Measurements from ENCODE around the gene DCLRE1A. TPM values are rescaled to one million over a fixed set of nuclear protein-coding genes. Genes with fewer than 3 reads are reported as not detected.
"Not testable (repeated sequence)": the region's sequence is repeated elsewhere in the genome, so short reads cannot be mapped to it uniquely, and the experiment has no call there.

DCLRE1A gene
- polyA plus RNA-seq, 1 donor from 2014 or later: 11.6 TPM

DNA sequence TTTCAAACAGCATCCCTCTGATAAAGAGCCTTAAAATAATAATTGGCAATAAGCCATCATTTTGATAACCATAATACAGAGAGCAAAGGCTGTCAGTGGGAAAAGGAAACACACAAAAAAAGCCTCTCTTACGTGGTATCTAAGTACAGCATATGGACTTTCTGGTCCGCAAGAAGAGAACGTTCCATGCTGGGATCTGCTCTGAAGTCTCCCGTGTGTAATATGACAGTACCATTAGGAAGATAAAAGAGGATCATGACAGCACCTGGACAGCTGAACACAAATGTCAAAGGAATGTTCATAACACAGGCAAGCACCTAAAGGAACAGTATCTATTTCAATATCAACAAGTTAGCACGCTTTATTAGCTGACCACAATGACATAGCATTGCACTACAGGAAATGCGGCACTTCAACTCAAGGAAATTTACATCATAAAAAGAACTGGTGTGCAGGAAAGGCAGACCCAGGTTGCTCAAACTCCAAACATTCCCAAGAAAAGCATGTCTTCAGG is 9.9 kb downstream of the DCLRE1A start:
- Histone ChIP-seq H3K9ac (ENCODE audit: low read length) (no peak overlapping the region), H3K4me2 (ENCODE audit: low read length) (no peak overlapping the region), H3K9me2 (ENCODE audit: insufficient read depth, low read length) (no peaks in the 10 kb centered on the region), H3K36me3 (ENCODE audit: insufficient read depth, low read length) (no peaks in the 10 kb centered on the region), H2AFZ (ENCODE audit: low read depth, low read length) (no peak overlapping the region), H4K20me1 (ENCODE audit: insufficient read depth) (no peaks in the 10 kb centered on the region), H3K9me3 (ENCODE audit: low read length) (no peaks in the 10 kb centered on the region), H3K27ac (ENCODE audit: low read length) (no peak overlapping the region), H3K4me3 (ENCODE audit: low read length) (no peak overlapping the region), H3K79me2 (replicated peaks; ENCODE audit: insufficient read depth, low read length) (no peaks in the 10 kb centered on the region), H3K27me3 (ENCODE audit: insufficient read depth, low read depth, low read length) (no peaks in the 10 kb centered on the region), H3F3A (ENCODE audit: insufficient read depth, low read length, poor library complexity, severe bottlenecking) (no peaks in the 10 kb centered on the region)
- TF ChIP-seq TAF1 (IDR thresholded peaks at IDR 0.05; ENCODE audit: low read depth): no peak
- TF ChIP-seq EZH2 (IDR thresholded peaks at IDR 0.05; ENCODE audit: borderline replicate concordance, insufficient read depth, low read length, poor library complexity, severe bottlenecking): no peak
- no peak for TF ChIP-seq EP300 (conservative IDR thresholded peaks at IDR 0.05; ENCODE audit: poor library complexity, severe bottlenecking)
- no peak for TF ChIP-seq POLR2AphosphoS5 (IDR thresholded peaks at IDR 0.05)
- TF ChIP-seq SMC3 (conservative IDR thresholded peaks at IDR 0.05; ENCODE audit: poor library complexity): no peak
- no peak for TF ChIP-seq MXI1 (conservative IDR thresholded peaks at IDR 0.05; ENCODE audit: poor library complexity, severe bottlenecking)
- TF ChIP-seq, protein P1, sequence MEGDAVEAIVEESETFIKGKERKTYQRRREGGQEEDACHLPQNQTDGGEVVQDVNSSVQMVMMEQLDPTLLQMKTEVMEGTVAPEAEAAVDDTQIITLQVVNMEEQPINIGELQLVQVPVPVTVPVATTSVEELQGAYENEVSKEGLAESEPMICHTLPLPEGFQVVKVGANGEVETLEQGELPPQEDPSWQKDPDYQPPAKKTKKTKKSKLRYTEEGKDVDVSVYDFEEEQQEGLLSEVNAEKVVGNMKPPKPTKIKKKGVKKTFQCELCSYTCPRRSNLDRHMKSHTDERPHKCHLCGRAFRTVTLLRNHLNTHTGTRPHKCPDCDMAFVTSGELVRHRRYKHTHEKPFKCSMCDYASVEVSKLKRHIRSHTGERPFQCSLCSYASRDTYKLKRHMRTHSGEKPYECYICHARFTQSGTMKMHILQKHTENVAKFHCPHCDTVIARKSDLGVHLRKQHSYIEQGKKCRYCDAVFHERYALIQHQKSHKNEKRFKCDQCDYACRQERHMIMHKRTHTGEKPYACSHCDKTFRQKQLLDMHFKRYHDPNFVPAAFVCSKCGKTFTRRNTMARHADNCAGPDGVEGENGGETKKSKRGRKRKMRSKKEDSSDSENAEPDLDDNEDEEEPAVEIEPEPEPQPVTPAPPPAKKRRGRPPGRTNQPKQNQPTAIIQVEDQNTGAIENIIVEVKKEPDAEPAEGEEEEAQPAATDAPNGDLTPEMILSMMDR (IDR thresholded peaks at IDR 0.05; ENCODE audit: poor library complexity, severe bottlenecking): no peak
- no peak for TF ChIP-seq REST (IDR thresholded peaks at IDR 0.05; ENCODE audit: borderline replicate concordance)
- no peak for TF ChIP-seq RAD21 (conservative IDR thresholded peaks at IDR 0.05)

DNA sequence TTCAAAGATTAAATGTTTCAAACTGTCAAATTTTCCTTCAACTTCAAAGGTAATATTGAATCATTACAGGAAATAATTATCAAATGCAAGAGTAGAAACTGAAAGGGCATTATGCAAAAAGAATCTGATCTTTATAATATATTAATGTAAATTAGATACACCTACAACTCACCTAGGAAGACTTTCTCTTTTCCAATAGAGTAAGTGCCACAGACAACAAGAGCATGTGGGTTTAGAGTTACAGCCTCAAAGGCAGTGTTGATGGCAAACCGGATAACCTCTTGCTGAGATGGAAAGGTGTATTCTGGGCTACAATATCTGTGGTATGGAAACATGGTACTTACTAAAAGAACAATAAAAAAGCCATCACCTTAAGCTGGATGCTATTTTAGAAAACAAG is 11.7 kb downstream of the DCLRE1A start:
- H3K4me2 ChIP-seq (ENCODE audit: low read length): no peak overlapping the region
- no peaks in the 10 kb centered on the region for H3K27me3 ChIP-seq (ENCODE audit: insufficient read depth, low read depth, low read length)
- TF ChIP-seq TAF1 (IDR thresholded peaks at IDR 0.05; ENCODE audit: low read depth) (no peak), MXI1 (conservative IDR thresholded peaks at IDR 0.05; ENCODE audit: poor library complexity, severe bottlenecking) (no peak), SMC3 (conservative IDR thresholded peaks at IDR 0.05; ENCODE audit: poor library complexity) (no peak), REST (IDR thresholded peaks at IDR 0.05; ENCODE audit: borderline replicate concordance) (no peak), EZH2 (IDR thresholded peaks at IDR 0.05; ENCODE audit: borderline replicate concordance, insufficient read depth, low read length, poor library complexity, severe bottlenecking) (no peak), POLR2AphosphoS5 (IDR thresholded peaks at IDR 0.05) (no peak), EP300 (conservative IDR thresholded peaks at IDR 0.05; ENCODE audit: poor library complexity, severe bottlenecking) (no peak), RAD21 (conservative IDR thresholded peaks at IDR 0.05) (no peak)
- TF ChIP-seq, protein P1 (IDR thresholded peaks at IDR 0.05; ENCODE audit: poor library complexity, severe bottlenecking): no peak
- no peaks in the 10 kb centered on the region for H3K9me2 ChIP-seq (ENCODE audit: insufficient read depth, low read length)
- no peaks in the 10 kb centered on the region for H3F3A ChIP-seq (ENCODE audit: insufficient read depth, low read length, poor library complexity, severe bottlenecking)
- H3K36me3 ChIP-seq (ENCODE audit: insufficient read depth, low read length): no peaks in the 10 kb centered on the region
- H3K4me3 ChIP-seq (ENCODE audit: low read length): no peak overlapping the region
- no peak overlapping the region for H3K27ac ChIP-seq (ENCODE audit: low read length)
- H4K20me1 ChIP-seq (ENCODE audit: insufficient read depth): no peaks in the 10 kb centered on the region
- no peak overlapping the region for H3K9ac ChIP-seq (ENCODE audit: low read length)
- H3K9me3 ChIP-seq (ENCODE audit: low read length): no peaks in the 10 kb centered on the region
- no peak overlapping the region for H2AFZ ChIP-seq (ENCODE audit: low read depth, low read length)
- no peaks in the 10 kb centered on the region for H3K79me2 ChIP-seq (replicated peaks; ENCODE audit: insufficient read depth, low read length)

- H3K9me3 ChIP-seq (ENCODE audit: low read length); H2AFZ ChIP-seq (ENCODE audit: low read depth, low read length); H3F3A ChIP-seq (ENCODE audit: insufficient read depth, low read length, poor library complexity, severe bottlenecking); H3K4me3 ChIP-seq (ENCODE audit: low read length); H4K20me1 ChIP-seq (ENCODE audit: insufficient read depth); H3K36me3 ChIP-seq (ENCODE audit: insufficient read depth, low read length); H3K9me2 ChIP-seq (ENCODE audit: insufficient read depth, low read length); H3K79me2 ChIP-seq (replicated peaks; ENCODE audit: insufficient read depth, low read length); H3K4me2 ChIP-seq (ENCODE audit: low read length); H3K27ac ChIP-seq (ENCODE audit: low read length); H3K27me3 ChIP-seq (ENCODE audit: insufficient read depth, low read depth, low read length); H3K9ac ChIP-seq (ENCODE audit: low read length): not testable (repeated sequence)
Measured at GRCh38 chr10:113828567-113828966, 25.3 kb downstream of the DCLRE1A start.

Data from neural cell (in vitro differentiated cells).